ENCODE data around the gene KIAA0513. TPM values are rescaled to one million over a fixed set of nuclear protein-coding genes. Genes with fewer than 3 reads are reported as not detected.

KIAA0513 gene
- total RNA-seq, 6 donors from 2014 or later: 21.6 to 77.5 (median 37.9) TPM

GRCh38 chr16:84986102-84986501 lies 41.5 kb upstream of the KIAA0513 start:
- Histone ChIP-seq H3K36me3 (peaks cover 36 to 77% (median 59%) of the 10 kb centered on the region in 4 donors), H3K4me3 (no peak overlapping the region), H3K9me3 (no peaks in the 10 kb centered on the region), H3K27me3 (no peaks in the 10 kb centered on the region), H3K27ac (peak overlapping the region in 1 of 4 donors; percentile 33), H3K4me1 (peaks cover 11 to 35% (median 26%) of the 10 kb centered on the region in 4 donors)
- ATAC-seq (ENCODE audit: low FRiP score in 2 of 2): no peak
- 94 to 96% methylated on average over 17 to 22 of the region's 22 CpGs for WGBS, 2 donors
- no peak for DNase-seq
- TF ChIP-seq EP300 (IDR thresholded peaks at IDR 0.05) (no peak), POLR2A (IDR thresholded peaks at IDR 0.05) (no peak), POLR2AphosphoS5 (IDR thresholded peaks at IDR 0.05) (no peak), CTCF (IDR thresholded peaks at IDR 0.05) (no peak)

DNA sequence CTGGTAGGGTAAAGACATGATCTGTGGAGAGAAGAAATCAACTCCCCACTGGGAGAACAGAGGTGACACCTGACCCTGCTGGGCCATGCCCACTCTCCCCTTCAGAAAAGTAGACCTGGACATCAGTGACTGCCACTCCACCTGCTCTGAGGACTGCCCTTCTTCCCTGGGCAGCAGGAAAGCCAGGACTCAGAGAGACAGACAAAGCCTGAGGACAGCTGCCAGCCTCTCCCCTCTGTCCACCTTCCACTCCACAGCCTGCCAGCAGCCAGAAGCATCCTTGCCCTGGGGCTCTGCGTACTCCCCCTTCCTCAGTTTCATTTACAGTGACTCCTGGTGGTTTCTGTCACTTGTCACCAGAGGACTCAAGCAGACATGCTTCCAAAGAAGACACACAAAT lies 40.7 kb upstream of the KIAA0513 start:
- no peak overlapping the region for H3K27ac ChIP-seq
- H3K9me3 ChIP-seq: no peaks in the 10 kb centered on the region
- H3K4me3 ChIP-seq: no peak overlapping the region
- peaks cover 12 to 39% (median 29%) of the 10 kb centered on the region in 4 donors for H3K4me1 ChIP-seq
- H3K27me3 ChIP-seq: no peaks in the 10 kb centered on the region
- 94 to 100% methylated on average over 1 of the region's 1 CpG for WGBS, 2 donors
- peaks cover 31 to 70% (median 51%) of the 10 kb centered on the region in 4 donors for H3K36me3 ChIP-seq
- ATAC-seq (ENCODE audit: low FRiP score in 2 of 2) (no peak), DNase-seq (no peak)
- TF ChIP-seq EP300 (IDR thresholded peaks at IDR 0.05) (no peak), POLR2A (IDR thresholded peaks at IDR 0.05) (no peak), CTCF (IDR thresholded peaks at IDR 0.05) (no peak), POLR2AphosphoS5 (IDR thresholded peaks at IDR 0.05) (no peak)

DNA sequence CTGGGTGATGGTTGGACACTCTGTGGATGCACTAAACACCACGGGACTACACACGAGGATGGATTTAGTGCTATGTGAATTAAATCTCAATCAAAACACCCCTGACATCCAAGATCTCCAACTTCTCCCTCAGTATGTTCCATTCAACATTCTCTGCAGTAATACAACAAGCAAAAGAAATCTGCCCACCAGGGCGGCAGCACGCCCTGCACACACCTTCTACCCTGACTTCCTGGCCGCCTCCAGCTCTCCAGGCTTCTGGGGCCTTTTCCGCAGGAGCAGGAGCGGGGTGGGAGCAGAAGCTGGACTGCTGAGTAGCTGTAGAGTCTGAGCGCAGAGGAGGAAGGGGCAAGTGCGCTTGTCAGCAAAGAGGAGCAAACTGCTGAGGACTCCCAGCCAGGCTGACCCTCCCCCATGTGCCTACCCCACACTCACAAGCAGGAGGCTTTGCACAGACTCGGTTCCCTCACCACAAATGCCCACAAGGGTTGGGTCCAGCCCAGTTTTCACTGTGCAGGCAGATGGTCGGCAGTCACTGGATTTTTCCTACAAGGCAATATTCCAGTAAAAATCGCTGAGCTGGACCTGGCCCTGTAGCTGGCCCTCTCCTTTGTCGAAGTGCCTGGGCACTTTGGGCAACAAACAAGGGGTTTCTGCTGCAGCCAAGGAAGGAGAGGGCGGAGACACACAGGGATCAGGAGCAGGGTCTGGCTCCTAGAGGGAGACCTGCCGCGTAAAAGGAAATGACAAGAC lies 39.1 kb upstream of the KIAA0513 start:
- Histone ChIP-seq H3K4me1 (peaks cover 22 to 41% (median 30%) of the 10 kb centered on the region in 4 donors), H3K36me3 (peaks cover 31 to 70% (median 49%) of the 10 kb centered on the region in 4 donors), H3K4me3 (no peak overlapping the region), H3K27ac (no peak overlapping the region), H3K27me3 (no peaks in the 10 kb centered on the region), H3K9me3 (no peaks in the 10 kb centered on the region)
- ATAC-seq (ENCODE audit: low FRiP score in 2 of 2): no peak
- 90 to 92% methylated on average over 16 of the region's 16 CpGs for WGBS, 2 donors
- TF ChIP-seq EP300 (IDR thresholded peaks at IDR 0.05): no peak
- no peak for TF ChIP-seq CTCF (IDR thresholded peaks at IDR 0.05)
- TF ChIP-seq POLR2AphosphoS5 (IDR thresholded peaks at IDR 0.05): no peak
- no peak for TF ChIP-seq POLR2A (IDR thresholded peaks at IDR 0.05)
- DNase-seq: no peak

- WGBS, 2 donors: 89 to 91% methylated on average over 26 to 27 of the region's 27 CpGs
- no peak for ATAC-seq (ENCODE audit: low FRiP score in 2 of 2)
- H3K36me3 ChIP-seq: peaks cover 31 to 74% (median 51%) of the 10 kb centered on the region in 4 donors
- no peak overlapping the region for H3K4me3 ChIP-seq
- TF ChIP-seq EP300 (IDR thresholded peaks at IDR 0.05) (no peak), POLR2A (IDR thresholded peaks at IDR 0.05) (no peak), POLR2AphosphoS5 (IDR thresholded peaks at IDR 0.05) (no peak), CTCF (IDR thresholded peaks at IDR 0.05) (no peak)
- no peak overlapping the region for H3K27ac ChIP-seq
- DNase-seq: peak in 1 of 2 donors; percentile 43
- H3K4me1 ChIP-seq: peaks cover 30 to 47% (median 42%) of the 10 kb centered on the region in 4 donors
- H3K27me3 ChIP-seq: no peaks in the 10 kb centered on the region
- H3K9me3 ChIP-seq: no peaks in the 10 kb centered on the region
These were observed 37.6 kb upstream of the KIAA0513 start for GRCh38 chr16:84989749-84990620.
